GM21515 (cell line): ENCODE measurements around the gene XYLT1.

Source experiments
- ATAC-seq: cut with Tn5 transposase; IDR thresholded peaks from one replicate; pipeline ENCODE4 v1.9.1; 2021; ENCODE audit not compliant: unreplicated experiment

The XYLT1 gene

GRCh38 chr16:17459903-17460521 is 10.7 kb downstream of the XYLT1 start:
- ATAC-seq = peak; percentile 60

DNA sequence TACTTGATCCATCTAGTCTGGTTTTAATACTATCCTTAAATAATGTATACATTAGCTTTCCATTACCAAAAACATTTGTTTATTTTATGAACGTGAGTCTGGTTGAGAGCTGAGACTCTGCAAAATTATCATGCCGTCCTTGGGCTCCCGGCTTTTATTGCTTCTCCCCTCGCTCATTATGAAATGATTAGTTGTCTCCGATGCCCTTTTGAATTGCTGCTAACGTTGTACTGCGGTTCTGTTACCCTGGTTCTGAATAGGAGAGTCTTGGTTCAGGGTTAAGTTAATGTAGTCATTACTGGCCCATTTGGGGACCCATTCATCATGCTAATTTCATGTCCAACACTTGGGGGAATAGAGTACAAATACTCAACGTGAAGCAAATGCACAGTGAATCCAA is 12.8 kb downstream of the XYLT1 start:
- no peak for ATAC-seq

- ATAC-seq = no peak
Observed at GRCh38 chr16:17457513-17457912, 13.2 kb downstream of the XYLT1 start.

DNA sequence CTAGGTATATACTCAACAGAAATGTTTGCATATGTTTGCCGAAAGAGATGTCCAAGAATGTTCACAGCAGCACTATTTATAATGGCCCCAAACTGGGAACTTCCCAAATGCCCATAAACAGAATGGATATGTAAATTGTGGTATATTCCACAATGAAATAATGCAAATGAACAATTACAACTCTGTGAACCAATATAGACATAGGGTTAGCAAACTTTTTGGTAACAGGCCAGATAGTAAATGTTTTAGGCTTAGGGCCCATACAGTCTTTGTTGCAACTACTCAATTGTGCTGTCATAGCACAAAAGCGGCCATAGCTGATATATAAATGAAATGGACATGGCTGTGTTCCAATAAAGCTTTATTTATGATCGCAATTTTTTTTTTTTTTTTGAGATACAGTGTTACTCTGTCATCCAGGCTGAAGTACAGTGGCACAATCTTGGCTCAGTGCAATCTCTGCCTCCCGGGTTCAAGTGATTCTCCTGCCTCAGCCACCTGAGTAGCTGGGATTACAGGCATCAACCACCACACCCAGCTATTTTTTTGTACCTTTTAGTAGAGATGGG is 16.5 kb downstream of the XYLT1 start:
- ATAC-seq = no peak

DNA sequence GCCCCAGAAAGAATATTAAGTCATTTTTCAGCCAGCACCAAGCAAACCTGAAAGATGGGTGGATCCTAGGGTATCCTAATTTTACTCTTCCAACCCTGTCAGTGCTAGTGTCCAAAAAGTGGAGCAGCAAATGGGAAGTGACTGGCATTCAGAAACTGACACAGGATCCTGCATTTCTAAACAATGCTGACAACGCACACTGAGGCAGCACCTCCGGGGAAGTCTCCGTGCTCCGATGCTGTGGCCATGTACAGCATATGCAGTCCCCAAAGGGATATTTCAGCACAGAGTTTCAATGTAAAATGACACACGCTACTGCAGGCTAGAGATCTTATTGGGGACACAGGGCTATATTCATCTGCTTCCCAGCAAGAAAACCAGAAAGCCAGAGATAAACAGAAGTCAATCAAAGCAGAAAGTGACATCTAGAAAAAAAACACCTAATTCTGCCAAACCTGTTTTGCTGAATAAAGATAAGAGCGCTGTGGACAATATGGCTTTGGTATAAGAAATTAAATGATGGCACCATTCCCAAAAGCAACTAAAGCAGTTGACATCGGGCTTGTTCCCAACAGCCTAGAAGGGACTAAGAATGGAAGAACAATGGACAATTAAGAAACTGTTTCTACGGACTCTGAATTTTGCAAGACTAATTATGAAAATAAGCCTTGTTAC is 17.3 kb downstream of the XYLT1 start:
- no peak for ATAC-seq

DNA sequence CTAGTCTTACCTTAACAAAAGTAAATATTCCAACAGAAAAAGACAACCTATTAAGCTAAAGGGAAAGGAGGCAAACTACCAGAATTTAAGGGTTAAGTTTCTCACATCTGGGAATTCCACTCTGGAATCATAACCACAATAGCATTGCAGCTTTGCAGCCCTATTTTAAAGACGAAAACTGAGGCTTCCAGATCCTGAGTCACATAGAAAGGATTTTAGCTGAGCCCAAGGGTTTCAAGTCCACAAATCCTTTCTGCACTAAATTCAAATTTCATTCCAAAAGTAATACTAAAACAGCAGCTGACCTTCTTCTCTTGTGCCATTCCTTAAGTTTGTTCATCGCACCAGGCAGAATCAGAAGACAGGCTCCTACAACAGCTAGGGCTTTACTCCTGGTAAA is 17.8 kb downstream of the XYLT1 start:
- ATAC-seq = no peak

- no peak for ATAC-seq
Observed at GRCh38 chr16:17451843-17452242, 18.9 kb downstream of the XYLT1 start.

GRCh38 chr16:17450291-17450690 is 20.5 kb downstream of the XYLT1 start:
- ATAC-seq = no peak

DNA sequence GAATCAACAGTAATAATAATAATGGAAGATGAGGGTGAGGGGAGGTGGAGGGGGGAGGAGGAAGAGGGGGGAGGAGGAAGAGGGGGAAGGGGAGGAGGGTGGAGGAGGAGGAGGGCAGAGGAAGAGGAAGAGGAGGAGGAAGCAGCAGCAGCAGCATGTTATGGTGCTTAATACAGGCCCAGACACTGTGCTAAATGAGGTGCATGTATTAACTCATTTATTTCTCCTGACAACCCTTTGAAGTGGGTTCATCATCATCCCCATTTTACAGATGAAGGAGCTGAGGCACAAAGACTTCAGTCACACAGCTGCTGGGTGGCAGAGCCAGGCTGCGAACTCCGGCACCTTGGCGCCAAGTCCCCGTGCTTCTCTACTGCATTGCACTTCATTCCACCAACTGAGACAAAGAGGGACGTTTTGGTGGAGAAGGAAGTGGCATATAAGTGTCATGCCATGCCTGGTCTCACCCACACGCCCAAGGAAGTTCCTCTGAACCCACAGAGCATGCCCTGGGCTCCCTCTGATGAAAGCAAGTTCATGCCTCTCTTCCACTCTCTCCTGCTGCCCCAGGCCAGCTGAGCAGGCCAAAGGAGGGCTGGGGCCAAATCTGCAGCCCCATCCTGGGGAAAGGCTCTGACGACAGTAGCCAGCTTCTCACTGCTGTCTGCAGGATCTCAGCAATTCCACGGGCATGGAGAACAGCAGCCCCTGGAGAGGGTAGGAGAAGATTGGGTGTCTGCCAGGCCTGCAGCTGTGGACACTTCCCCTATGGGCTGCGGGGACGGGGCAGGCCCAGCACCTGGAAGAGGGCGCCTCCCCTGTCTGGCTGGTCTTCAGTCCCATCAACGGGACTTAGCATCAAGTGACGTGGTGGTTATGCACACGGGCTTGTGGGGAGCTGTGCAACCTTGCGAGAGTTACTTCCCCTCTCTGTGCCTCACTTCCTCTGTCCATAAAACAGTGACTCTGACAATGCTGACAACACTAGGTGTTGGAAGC is 21.8 kb downstream of the XYLT1 start:
- ATAC-seq = no peak

DNA sequence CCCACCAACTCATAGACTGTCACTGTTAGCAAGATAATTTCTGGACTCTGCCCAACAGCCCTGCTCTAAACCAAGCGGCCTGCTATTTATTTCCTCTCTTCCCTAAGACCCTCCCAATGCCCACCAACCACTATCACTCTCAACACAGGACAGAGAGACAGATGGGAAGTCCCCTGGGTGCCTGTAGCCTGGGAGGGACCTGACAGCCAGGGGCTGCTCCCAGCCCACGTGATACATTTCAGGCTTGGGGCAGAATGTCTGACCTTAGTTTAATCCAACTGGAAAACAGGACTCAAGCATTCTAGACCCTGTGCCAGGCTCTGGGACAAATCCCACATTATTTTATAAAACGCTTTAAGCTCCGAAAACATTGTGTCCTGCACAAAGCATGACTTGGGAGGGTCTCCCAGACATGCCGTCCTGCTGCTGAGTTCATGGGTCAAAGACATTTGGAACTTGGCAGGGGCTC is 23.6 kb downstream of the XYLT1 start:
- ATAC-seq = no peak

- no peak for ATAC-seq
Observed at GRCh38 chr16:17446661-17447060, 24.1 kb downstream of the XYLT1 start.

- no peak for ATAC-seq
Observed at GRCh38 chr16:17445421-17445820, 25.3 kb downstream of the XYLT1 start.

GRCh38 chr16:17444658-17445057 is 26.1 kb downstream of the XYLT1 start:
- no peak for ATAC-seq

DNA sequence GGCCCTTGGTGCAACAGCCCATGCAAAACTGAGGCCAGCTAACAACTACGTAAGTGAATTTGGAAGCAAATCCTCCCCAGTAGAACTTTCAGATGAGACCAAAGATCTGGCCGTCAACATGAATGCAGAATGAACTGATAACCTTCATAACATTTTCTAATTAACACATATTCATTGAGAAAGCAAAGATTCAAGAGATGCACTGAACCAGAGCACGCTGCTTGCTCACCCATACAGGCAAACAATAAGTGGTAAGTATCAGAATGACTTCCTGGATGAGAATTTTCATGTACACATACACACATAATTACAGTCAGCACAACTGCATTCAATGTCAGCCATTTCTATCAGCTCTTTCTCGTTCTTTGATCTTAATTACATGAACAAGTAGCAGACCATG is 30.6 kb downstream of the XYLT1 start:
- ATAC-seq = no peak

- no peak for ATAC-seq
Observed at GRCh38 chr16:17439580-17439979, 31.2 kb downstream of the XYLT1 start.

DNA sequence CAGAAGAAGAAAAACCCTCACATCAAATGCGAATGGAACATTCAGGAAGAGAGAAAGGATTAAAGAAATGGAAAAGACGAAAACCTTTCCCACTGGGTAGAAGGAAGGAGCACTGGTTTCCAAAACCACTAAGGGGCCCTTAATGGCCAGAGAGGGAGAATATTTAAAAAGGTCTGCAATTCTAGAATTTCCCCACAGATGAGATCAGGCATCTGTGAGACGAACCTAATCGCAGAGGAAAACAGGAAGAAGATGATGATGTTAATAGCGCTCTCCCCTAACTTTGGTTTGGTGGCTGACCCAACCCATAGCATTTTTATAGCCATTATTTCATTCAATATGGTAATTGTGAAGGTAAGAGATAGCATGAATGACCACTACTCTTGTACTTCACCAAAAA is 32.8 kb downstream of the XYLT1 start:
- ATAC-seq = no peak

GRCh38 chr16:17437127-17437720 is 33.5 kb downstream of the XYLT1 start:
- ATAC-seq = no peak

DNA sequence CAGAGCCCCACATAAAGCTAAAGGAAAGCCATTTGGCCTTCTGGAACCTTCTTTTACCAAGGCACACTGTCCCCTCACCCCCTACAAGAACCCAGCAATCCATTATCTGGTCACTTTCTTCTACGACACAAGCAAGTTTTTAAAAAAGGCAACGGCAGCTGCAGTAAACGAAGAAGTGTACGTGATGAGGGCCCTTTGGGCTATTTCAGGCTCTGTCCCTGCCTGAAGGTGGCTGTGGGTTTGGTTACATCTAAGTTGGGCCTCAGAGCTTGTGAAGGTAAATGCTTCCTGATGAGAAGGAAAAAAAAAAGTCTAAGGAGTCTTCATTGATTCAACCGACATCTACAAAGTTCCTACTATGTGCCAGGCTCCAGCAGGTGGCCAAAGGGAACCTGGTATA is 35.4 kb downstream of the XYLT1 start:
- ATAC-seq = no peak

GRCh38 chr16:17433577-17434451 is 36.9 kb downstream of the XYLT1 start:
- ATAC-seq = no peak
